Smooth muscle cell (in vitro differentiated cells): ENCODE data around the gene SCN11A. TPM values are rescaled to one million over a fixed set of nuclear protein-coding genes. Genes with fewer than 3 reads are reported as not detected.

ENCODE experiments used
- DNase-seq: peaks from one replicate; lab custom pipeline; 2025; ENCODE audit not compliant: unreplicated experiment; lab: John Stamatoyannopoulos, UW
- H2AFZ ChIP-seq: fragments of 200-600 bp; sonication (generic); 2 replicates; pipeline ENCODE4 v1.6.0; 2016; ENCODE audit warnings: antibody characterized with exemption, low read depth, mild to moderate bottlenecking
- H3F3A ChIP-seq: fragments of 200-600 bp; sonication (generic); 2 replicates; pipeline ENCODE4 v1.6.0; 2017; ENCODE audit warnings: antibody characterized with exemption, low read depth
- H3K27ac ChIP-seq: fragments of 200-600 bp; sonication (generic); 2 replicates; pipeline ENCODE4 v1.5.1; 2016; ENCODE audit warnings: low read depth, mild to moderate bottlenecking
- H3K27me3 ChIP-seq: fragments of 200-600 bp; sonication (generic); 2 replicates; pipeline ENCODE4 v1.6.1; 2016; ENCODE audit warnings: low read depth, mild to moderate bottlenecking
- H3K36me3 ChIP-seq: fragments of 200-600 bp; sonication (generic); 2 replicates; pipeline ENCODE4 v1.5.1; 2016; ENCODE audit warnings: low read depth
- H3K4me1 ChIP-seq: fragments of 200-600 bp; sonication (generic); 2 replicates; pipeline ENCODE4 v1.5.1; 2016; ENCODE audit warnings: low read depth
- H3K4me2 ChIP-seq: fragments of 200-600 bp; sonication (generic); 2 replicates; pipeline ENCODE4 v1.6.0; 2016; ENCODE audit warnings: mild to moderate bottlenecking
- H3K4me3 ChIP-seq: fragments of 200-600 bp; sonication (generic); 2 replicates; pipeline ENCODE4 v1.5.1; 2016; ENCODE audit warnings: mild to moderate bottlenecking
- H3K79me2 ChIP-seq: fragments of 200-600 bp; sonication (generic); 2 replicates; pipeline ENCODE4 v1.6.0; 2016; ENCODE audit warnings: low read depth, mild to moderate bottlenecking
- H3K9ac ChIP-seq: fragments of 200-600 bp; sonication (generic); 2 replicates; pipeline ENCODE4 v1.6.0; 2016; ENCODE audit warnings: low read depth
- H3K9me3 ChIP-seq: fragments of 200-600 bp; sonication (generic); replicated peaks from 2 replicates; pipeline ENCODE4 v1.5.1; 2016; ENCODE audit warnings: low read depth
- H4K20me1 ChIP-seq: fragments of 200-600 bp; sonication (generic); 2 replicates; pipeline ENCODE4 v1.6.0; 2016; ENCODE audit warnings: low read depth
- WGBS: methylation state at CpG from one replicate; pipeline ENCODE4 v1.1.7; 2016; ENCODE audit warnings: low lambda C conversion rate; 5-methylcytosine and 5-hydroxymethylcytosine counted together
- polyA plus RNA-seq: library from polyadenylated mRNA; unstranded; fragments of >200 nt; fragmentation: Nextera tagmentation; extraction: Ambion mirVana; gene quantifications from 2 replicates; pipeline ENCODE4 v1.2.1, GENCODE V29; 2016
- total RNA-seq: library from RNA; depleted of rRNA; stranded (reverse); fragments of >200 nt; gene quantifications from 2 replicates; pipeline ENCODE4 v1.2.3, GENCODE V29; 2014
- TF ChIP-seq, protein P1 (sequence below): fragments of 200-600 bp; sonication (generic); IDR thresholded peaks from 2 replicates; pipeline ENCODE4 v1.5.1; 2017; ENCODE audit warnings: borderline replicate concordance, mild to moderate bottlenecking, antibody characterized with exemption; ENCODE audit not compliant: insufficient read depth, poor library complexity, severe bottlenecking

SCN11A gene
- total and polyA plus RNA-seq, 2 experiments from 2014 or later: 0.04 TPM; not detected in 1

DNA sequence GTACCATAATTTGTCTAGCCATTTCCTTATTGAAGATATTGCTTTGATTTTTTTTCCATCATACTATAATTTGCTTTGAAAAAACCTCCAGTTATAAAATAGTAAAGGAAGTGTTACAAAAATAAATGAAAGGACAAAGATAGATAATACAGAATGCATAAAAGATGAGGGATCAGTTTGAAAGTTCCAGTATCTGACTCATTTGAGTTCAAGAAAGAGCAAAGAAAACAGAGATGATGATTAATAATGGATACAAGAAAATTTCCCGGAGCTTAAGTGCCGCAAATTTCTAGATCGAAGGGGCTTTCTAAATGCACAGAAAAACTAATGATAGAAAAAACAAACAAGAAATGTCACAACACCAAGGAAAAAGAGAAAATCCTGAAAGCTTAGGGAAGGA, 4.4 kb upstream of the SCN11A start:
- Histone ChIP-seq H3K4me2 (no peak overlapping the region), H3K27ac (no peak overlapping the region)
- no peak for DNase-seq

DNA sequence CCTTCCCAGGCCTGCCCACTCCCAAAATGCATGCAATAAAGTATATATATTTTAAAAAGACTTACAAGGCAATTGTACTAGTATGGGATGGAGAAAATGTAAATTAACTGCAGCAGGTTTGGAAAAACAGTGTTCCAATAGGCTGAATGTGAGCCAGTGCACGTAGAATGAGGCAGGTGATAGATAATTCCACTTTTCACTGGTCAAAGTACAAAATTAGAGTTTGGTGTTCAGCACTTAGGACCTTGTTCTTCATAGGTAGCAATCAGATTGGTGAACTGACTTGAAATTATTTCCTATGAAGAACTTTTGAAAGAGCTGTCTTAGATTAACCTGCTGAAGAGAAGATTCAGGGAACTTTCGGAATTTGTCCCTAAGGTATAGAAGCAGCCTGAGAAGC, 2.0 kb upstream of the SCN11A start:
- no peaks in the 10 kb centered on the region for H3K27me3 ChIP-seq
- H2AFZ ChIP-seq: no peak overlapping the region
- H3F3A ChIP-seq: no peaks in the 10 kb centered on the region
- H3K9ac ChIP-seq: no peak overlapping the region
- no peak overlapping the region for H3K27ac ChIP-seq
- WGBS: 95% methylated on average over 2 of the region's 2 CpGs
- H3K4me1 ChIP-seq: peaks cover 11% of the 10 kb centered on the region
- no peaks in the 10 kb centered on the region for H3K36me3 ChIP-seq
- no peaks in the 10 kb centered on the region for H3K9me3 ChIP-seq
- no peak overlapping the region for H3K4me3 ChIP-seq
- peaks cover 47% of the 10 kb centered on the region for H4K20me1 ChIP-seq
- no peak for DNase-seq
- TF ChIP-seq, protein P1, sequence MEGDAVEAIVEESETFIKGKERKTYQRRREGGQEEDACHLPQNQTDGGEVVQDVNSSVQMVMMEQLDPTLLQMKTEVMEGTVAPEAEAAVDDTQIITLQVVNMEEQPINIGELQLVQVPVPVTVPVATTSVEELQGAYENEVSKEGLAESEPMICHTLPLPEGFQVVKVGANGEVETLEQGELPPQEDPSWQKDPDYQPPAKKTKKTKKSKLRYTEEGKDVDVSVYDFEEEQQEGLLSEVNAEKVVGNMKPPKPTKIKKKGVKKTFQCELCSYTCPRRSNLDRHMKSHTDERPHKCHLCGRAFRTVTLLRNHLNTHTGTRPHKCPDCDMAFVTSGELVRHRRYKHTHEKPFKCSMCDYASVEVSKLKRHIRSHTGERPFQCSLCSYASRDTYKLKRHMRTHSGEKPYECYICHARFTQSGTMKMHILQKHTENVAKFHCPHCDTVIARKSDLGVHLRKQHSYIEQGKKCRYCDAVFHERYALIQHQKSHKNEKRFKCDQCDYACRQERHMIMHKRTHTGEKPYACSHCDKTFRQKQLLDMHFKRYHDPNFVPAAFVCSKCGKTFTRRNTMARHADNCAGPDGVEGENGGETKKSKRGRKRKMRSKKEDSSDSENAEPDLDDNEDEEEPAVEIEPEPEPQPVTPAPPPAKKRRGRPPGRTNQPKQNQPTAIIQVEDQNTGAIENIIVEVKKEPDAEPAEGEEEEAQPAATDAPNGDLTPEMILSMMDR: no peak
- H3K79me2 ChIP-seq: peaks cover 66% of the 10 kb centered on the region
- peak overlapping the region; percentile 96 for H3K4me2 ChIP-seq

More for the DNA sequence above, 4.4 kb upstream of the SCN11A start:
- Histone ChIP-seq H3K9ac (no peak overlapping the region), H2AFZ (no peak overlapping the region), H4K20me1 (peaks cover 56% of the 10 kb centered on the region), H3K4me3 (no peak overlapping the region), H3K36me3 (no peaks in the 10 kb centered on the region), H3F3A (no peaks in the 10 kb centered on the region), H3K9me3 (no peaks in the 10 kb centered on the region), H3K27me3 (no peaks in the 10 kb centered on the region), H3K4me1 (peaks cover 11% of the 10 kb centered on the region), H3K79me2 (peaks cover 89% of the 10 kb centered on the region)
- TF ChIP-seq, protein P1: no peak
- WGBS: 98% methylated on average over 3 of the region's 3 CpGs

- 6% methylated on average over 11 of the region's 11 CpGs for WGBS
- peak overlapping the region; percentile 84 for H3K4me3 ChIP-seq
- peak overlapping the region; percentile 98 for H3K9ac ChIP-seq
- H2AFZ ChIP-seq: peak overlapping the region; percentile 91
- peaks cover 36% of the 10 kb centered on the region for H4K20me1 ChIP-seq
- no peaks in the 10 kb centered on the region for H3K9me3 ChIP-seq
- H3K27ac ChIP-seq: peak overlapping the region; percentile 93
- H3K4me2 ChIP-seq: peak overlapping the region; percentile 96
- no peaks in the 10 kb centered on the region for H3F3A ChIP-seq
- DNase-seq: no peak
- H3K79me2 ChIP-seq: peaks cover 56% of the 10 kb centered on the region
- TF ChIP-seq, protein P1: no peak
- H3K36me3 ChIP-seq: no peaks in the 10 kb centered on the region
- H3K27me3 ChIP-seq: no peaks in the 10 kb centered on the region
- H3K4me1 ChIP-seq: peaks cover 11% of the 10 kb centered on the region
Observed at GRCh38 chr3:39052583-39052982, 839 bp upstream of the SCN11A start.

GRCh38 chr3:39050029-39050428, 1.7 kb downstream of the SCN11A start:
- Histone ChIP-seq H3K36me3 (no peaks in the 10 kb centered on the region), H3K4me1 (peaks cover 7% of the 10 kb centered on the region), H3F3A (no peaks in the 10 kb centered on the region), H4K20me1 (peaks cover 18% of the 10 kb centered on the region), H3K27ac (no peak overlapping the region), H3K4me3 (no peak overlapping the region), H3K9me3 (no peaks in the 10 kb centered on the region), H3K9ac (no peak overlapping the region), H3K27me3 (no peaks in the 10 kb centered on the region), H3K4me2 (no peak overlapping the region), H2AFZ (peak overlapping the region; percentile 8), H3K79me2 (peaks cover 30% of the 10 kb centered on the region)
- TF ChIP-seq, protein P1: no peak
- DNase-seq: no peak
